HG02571 (cell line): Measurements from ENCODE around the gene DSC3.

Experiments used
- ATAC-seq: cut with Tn5 transposase; IDR thresholded peaks from one replicate; pipeline ENCODE4 v1.9.1; 2021; ENCODE audit warnings: mild to moderate bottlenecking, moderate library complexity; ENCODE audit not compliant: unreplicated experiment

Gene DSC3

GRCh38 chr18:31042406-31043181 lies at the start of gene DSC3:
DSC3 (minus strand) TSS chr18:31042742; CDS start chr18:31042660, 82 bp downstream.
- no peak for ATAC-seq

GRCh38 chr18:31091350-31091749 lies 48.8 kb upstream of the DSC3 start:
- no peak for ATAC-seq

- ATAC-seq, result no peak
Observed at GRCh38 chr18:31088532-31088931, 46.0 kb upstream of the DSC3 start.

GRCh38 chr18:31079973-31080372 lies 37.4 kb upstream of the DSC3 start:
- no peak for ATAC-seq

GRCh38 chr18:31077878-31078277 lies 35.3 kb upstream of the DSC3 start:
- no peak for ATAC-seq

- no peak for ATAC-seq
Observed at GRCh38 chr18:31072175-31072574, 29.6 kb upstream of the DSC3 start.

GRCh38 chr18:31070206-31070605 lies 27.7 kb upstream of the DSC3 start:
- ATAC-seq, result no peak

- no peak for ATAC-seq
Observed at GRCh38 chr18:31066266-31066665, 23.7 kb upstream of the DSC3 start.

GRCh38 chr18:31065036-31065773 lies 22.7 kb upstream of the DSC3 start:
- ATAC-seq, result no peak

- ATAC-seq, result peak; percentile 58
Observed at GRCh38 chr18:31064130-31064529, 21.6 kb upstream of the DSC3 start.

- no peak for ATAC-seq
Observed at GRCh38 chr18:31061945-31062344, 19.4 kb upstream of the DSC3 start.

GRCh38 chr18:31058897-31059296 lies 16.4 kb upstream of the DSC3 start:
- ATAC-seq, result no peak

- no peak for ATAC-seq
Observed at GRCh38 chr18:31057917-31058316, 15.4 kb upstream of the DSC3 start.

- no peak for ATAC-seq
Observed at GRCh38 chr18:31057051-31057450, 14.5 kb upstream of the DSC3 start.

GRCh38 chr18:31056296-31056695 lies 13.8 kb upstream of the DSC3 start:
- no peak for ATAC-seq

- no peak for ATAC-seq
Observed at GRCh38 chr18:31050635-31051034, 8.1 kb upstream of the DSC3 start.

- ATAC-seq, result no peak
Observed at GRCh38 chr18:31049189-31049588, 6.6 kb upstream of the DSC3 start.

- ATAC-seq, result no peak
Observed at GRCh38 chr18:31048216-31048615, 5.7 kb upstream of the DSC3 start.

- ATAC-seq, result no peak
Observed at GRCh38 chr18:31046916-31047315, 4.4 kb upstream of the DSC3 start.

GRCh38 chr18:31045599-31045998 lies 3.1 kb upstream of the DSC3 start:
- ATAC-seq, result no peak

- no peak for ATAC-seq
Observed at GRCh38 chr18:31044926-31045325, 2.4 kb upstream of the DSC3 start.

GRCh38 chr18:31043709-31044108 lies 1.2 kb upstream of the DSC3 start:
- no peak for ATAC-seq
